Activated CD4-positive, alpha-beta T cell treated with anti-CD3 and anti-CD28 coated beads for 4 hours (primary cell): Measurements from ENCODE around the gene TRIAP1.
"Not testable (repeated sequence)": the region's sequence is repeated elsewhere in the genome, so short reads cannot be mapped to it uniquely, and the experiment has no call there.

Experiments
- DNase-seq, 2 donors: peaks; one replicate each; pipeline ENCODE4 v3.0.0-alpha.2; 2020

Gene TRIAP1

GRCh38 chr12:120468325-120468820 lies 22.2 kb upstream of the TRIAP1 start:
- DNase-seq, result no peak

DNA sequence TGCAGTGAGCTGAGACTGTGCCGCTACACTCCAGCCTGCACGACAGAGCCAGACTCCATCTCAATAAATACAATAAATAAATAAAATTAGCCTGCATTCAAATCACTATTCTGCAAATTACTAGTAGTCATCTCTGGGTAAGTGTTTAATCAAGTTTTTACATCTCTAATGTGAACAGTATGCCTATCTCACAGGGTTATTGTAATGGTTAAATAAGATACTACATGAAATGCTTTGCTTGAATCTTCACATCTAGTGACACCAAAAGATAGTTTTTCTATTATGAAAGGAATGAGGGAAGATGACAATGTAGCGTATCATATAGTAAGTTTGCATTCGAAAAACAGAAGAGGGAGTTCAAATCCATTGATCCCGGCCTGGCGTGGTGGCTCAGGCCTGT lies 21.3 kb upstream of the TRIAP1 start:
- no peak for DNase-seq

DNA sequence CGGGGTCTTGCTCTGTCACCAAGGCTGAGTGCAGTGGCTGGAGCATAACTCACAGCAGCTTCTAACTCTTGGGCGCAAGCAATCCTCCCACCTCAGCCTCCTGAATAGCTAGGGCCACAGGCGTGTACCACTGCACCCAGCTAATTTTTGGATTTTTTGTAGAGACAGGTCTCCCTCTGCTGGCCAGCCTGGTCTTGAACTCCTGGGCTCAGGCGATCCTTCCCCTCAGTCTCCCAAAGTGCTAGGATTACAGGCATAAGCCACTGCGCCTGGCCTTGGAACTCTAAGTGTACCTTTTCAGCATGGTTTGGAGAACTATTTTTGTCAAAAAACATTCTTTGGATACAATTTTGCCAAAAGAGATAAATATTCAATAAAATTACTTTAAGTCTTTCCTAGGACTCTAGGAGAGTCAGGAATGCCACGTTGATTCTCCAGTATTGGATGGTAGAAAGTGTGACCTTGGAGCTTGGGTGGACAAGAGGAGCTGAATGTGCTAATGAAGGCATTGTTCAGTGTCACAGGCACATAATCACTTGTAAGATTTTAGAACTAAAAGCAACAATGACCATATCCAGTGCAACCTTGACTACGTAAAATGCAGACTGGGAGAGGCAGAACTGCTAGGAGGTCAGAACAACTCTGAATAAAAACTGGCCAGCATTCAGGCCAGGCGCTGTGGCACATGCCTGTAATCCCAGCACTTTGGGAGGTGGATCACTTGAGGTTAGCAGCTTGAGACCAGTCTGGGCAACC lies 20.6 kb upstream of the TRIAP1 start:
- DNase-seq, result peak; percentile 26 to 50

DNA sequence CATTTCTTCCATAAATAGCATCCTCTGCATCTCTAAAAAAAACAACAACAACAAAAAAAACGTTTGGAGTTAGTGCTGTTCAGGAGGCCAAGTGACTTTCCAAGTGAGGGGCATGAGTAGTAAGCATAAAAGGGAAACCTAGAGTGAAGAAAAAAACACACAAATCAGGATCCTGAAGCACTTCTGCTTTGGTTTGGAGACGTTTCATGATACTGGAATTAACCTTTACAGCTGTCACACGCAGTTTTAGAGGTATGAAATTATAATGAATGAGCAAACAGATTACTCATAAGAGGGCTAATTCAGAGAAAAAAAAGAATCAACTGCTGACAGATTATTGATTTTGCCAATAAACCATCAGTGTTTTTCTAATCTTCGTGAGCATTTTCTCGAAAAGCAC lies 19.6 kb upstream of the TRIAP1 start:
- DNase-seq, result no peak

DNA sequence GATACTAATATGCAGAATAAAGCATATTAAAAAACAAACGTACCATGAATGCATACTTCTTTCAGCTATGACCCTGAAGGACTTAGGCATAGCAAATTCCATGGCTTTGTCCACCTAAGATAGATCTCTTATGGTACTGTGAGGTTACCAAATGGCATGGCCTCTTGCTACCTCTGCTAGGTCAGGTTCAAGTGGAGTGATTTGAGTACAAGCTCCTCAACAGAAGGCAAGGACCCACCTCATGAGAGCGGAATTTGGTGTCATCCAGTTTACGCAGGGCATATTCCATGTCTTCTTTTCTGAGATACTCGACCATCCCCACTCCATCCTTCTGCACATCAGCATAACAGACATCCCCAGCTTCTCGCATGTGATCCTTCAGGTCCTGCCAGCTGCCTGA lies 17.5 kb upstream of the TRIAP1 start:
- no peak for DNase-seq

DNA sequence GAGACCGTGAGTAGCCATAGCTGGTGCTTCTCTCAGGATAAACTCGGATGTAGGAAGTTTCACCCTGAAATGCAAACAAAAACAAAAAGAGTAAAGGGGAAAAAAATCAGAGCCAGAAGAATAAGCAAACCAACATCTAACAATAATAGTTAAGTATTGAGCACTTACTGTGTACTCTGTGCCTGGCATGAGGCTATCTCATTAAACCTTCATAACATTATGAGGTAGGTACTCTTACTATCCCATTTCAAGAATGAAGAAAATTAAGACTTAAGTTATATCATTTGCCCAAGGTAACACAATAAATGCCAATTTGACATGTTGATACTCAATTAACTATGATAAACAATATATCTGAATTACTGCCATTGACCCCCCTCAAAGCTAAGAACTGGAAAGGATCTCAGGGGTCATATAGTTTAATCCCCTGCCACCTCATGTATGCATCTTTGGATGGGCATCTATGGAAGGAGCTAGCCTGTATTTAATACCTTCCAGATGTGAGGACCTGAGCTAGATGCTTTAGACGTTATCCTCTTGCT lies 16.0 kb upstream of the TRIAP1 start:
- DNase-seq, result no peak

- DNase-seq, result no peak
These were observed 14.0 kb upstream of the TRIAP1 start for GRCh38 chr12:120460157-120460556.

GRCh38 chr12:120457133-120457532 lies 10.9 kb upstream of the TRIAP1 start:
- no peak for DNase-seq

- DNase-seq, result no peak
These were observed 9.1 kb upstream of the TRIAP1 start for GRCh38 chr12:120455302-120455701.

GRCh38 chr12:120453977-120454376 lies 7.8 kb upstream of the TRIAP1 start:
- peak in 1 of 2 donors; percentile 15 for DNase-seq

DNA sequence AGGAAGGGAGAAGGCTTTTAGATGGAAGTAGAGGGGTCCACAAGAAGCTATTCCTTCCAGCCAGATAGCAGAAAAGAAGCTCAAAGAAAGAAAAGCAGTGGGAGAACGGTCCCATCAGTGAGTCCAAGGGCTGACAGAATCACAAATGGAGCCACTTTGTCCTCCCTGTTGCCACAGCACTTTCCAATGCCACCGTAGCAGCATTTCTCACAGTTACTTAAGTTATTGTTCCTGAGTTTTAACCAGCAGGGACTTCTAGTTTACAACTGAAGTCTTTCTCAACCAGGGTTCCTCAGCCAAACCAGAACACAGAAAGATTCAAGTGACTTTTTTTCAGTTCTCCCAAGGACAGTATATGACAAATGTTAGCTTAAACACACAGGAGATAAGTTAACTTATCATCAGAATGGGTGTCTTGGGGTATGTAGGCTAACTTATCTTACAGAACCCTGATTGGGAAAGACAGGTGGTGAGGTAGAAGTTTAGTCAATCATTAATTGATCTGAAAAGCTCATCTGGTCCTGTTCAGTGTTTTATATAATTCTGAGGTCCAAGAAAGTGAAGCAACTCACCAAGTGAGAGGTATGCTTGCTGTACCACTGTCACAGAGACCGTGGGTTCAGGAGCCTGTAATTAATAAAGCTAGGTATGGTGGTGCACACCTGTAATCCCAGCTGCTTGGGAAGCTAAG lies 7.0 kb upstream of the TRIAP1 start:
- DNase-seq, result no peak

- not testable (repeated sequence) for DNase-seq
These were observed 6.3 kb upstream of the TRIAP1 start for GRCh38 chr12:120452524-120452923.

DNA sequence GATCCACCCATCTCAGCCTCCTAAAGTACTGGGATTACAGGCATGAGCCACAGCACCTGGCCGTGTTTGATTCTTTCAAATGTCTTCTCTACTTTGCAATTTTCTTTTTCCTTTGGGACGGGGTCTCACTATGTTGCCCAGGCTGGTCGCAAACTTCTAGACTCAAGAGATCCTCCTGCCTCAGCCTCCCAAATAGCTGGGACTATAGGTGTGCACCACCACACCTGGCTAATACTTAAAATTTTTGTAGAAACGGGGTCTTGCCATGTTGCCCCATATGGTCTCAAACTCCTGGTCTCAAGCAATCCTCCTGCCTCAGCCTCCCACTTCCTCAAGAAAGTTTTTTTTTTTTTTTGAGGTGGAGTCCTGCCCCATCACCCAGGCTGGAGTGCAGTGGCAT lies 1.8 kb upstream of the TRIAP1 start:
- no peak for DNase-seq

GRCh38 chr12:120446844-120447178 lies 627 bp upstream of the TRIAP1 start:
- not testable (repeated sequence) for DNase-seq

GRCh38 chr12:120444676-120445075 lies 1.5 kb downstream of the TRIAP1 start:
- DNase-seq, result no peak

DNA sequence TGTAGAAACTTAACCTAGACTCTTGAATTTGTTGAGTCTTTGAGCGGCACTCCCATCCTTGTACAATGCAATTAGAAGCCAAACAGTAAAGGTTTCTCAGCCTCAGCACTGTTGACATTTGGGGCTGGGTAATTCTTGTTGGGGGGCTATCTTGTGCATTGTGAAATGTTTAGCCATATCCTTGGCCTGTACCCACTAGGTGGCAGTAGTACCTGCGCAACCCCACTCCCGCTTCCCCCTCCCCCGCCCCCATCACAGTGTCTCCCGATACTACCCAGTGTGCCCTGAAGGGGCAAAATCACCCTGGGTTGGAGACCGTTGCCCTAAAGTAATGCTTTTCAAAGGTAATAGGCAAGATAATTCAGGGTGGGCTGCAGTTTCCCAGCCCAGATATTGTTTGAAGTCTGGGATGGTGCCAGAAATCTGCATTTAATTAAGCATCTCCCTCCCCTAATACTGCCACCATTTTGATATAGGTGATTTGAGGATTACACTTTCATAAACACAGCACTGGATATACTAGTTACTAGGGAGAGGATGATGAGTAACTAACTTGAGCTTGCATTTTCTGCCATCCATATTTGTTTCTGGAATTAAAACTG lies 6.4 kb downstream of the TRIAP1 start:
- DNase-seq, result peak; percentile 72 to 81

GRCh38 chr12:120438495-120439198 lies 7.5 kb downstream of the TRIAP1 start:
- DNase-seq, result no peak

GRCh38 chr12:120437735-120438494 lies 8.3 kb downstream of the TRIAP1 start, which contains the start of gene COX6A1:
Gene COX6A1 (plus strand): TSS chr12:120438113. CDS start chr12:120438127, 14 bp downstream.
- peak; percentile 97 to 99 for DNase-seq

GRCh38 chr12:120432772-120433525 lies 13.2 kb downstream of the TRIAP1 start:
- no peak for DNase-seq

GRCh38 chr12:120429368-120429767 lies 16.8 kb downstream of the TRIAP1 start:
- DNase-seq, result no peak

DNA sequence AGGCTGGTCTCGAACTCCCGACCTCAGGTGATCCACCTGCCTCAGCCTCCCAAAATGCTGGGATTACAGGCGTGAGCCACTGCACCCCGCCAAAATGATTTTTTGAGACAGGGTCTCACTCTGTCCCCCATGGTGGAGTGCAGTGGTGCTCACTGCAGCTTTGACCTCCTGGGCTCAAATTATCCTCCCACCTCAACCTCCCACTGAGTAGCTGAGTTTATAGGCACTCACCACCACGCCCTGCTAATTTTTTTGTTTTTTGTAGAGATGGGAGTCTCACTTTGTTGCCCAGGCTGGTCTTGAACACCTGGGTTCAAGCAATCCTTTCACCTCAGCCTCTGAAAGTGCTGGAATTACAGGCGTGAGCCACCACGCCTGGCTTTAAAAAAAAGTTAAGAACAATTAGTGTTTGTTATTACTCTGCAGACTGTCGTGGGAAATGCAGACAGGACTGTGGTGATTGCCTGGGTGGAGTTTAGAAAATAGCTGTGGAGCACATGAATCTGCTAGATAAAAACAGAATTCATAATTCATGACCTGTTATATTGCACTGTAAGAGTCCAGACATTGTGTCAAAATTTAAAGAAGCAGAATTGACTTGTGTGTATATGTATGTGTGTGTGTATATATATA lies 17.5 kb downstream of the TRIAP1 start:
- DNase-seq, result no peak
